Activated T-cell treated with anti-CD3 and anti-CD28 coated beads, Interleukin-2, amount 50 U/mL, for 72 hours (primary cell): ENCODE measurements around the gene ZBED2. TPM values are rescaled to one million over a fixed set of nuclear protein-coding genes. Genes with fewer than 3 reads are reported as not detected.

ENCODE experiments used
- ATAC-seq, 2 donors: fragments of 150-1000 bp; cut with Tn5 transposase; replicated peaks in 1 of 2; 2 replicates each; pipeline ENCODE4 v1.10.0; 2021; ENCODE audit warnings: moderate library complexity in 2 of 2, mild to moderate bottlenecking in 1 of 2
- DNase-seq, 2 donors: peaks; one replicate each; pipeline ENCODE4 v3.0.0; 2021 to 2022; ENCODE audit warnings: mixed read lengths in 1 of 2
- H3K27ac Mint-ChIP-seq: one replicate; pipeline ENCODE4 v1.8.0; 2022; ENCODE audit warnings: mild to moderate bottlenecking, moderate library complexity, mixed read lengths
- H3K27me3 Mint-ChIP-seq: one replicate; pipeline ENCODE4 v1.8.0; 2022; ENCODE audit warnings: low read depth, mixed read lengths
- H3K36me3 Mint-ChIP-seq, 2 donors: one replicate each; pipeline ENCODE4 v1.8.0; 2022; ENCODE audit warnings: mixed read lengths in 2 of 2, mild to moderate bottlenecking in 1 of 2; ENCODE audit not compliant: insufficient read depth in 2 of 2
- H3K4me1 Mint-ChIP-seq: one replicate; pipeline ENCODE4 v1.8.0; 2022; ENCODE audit warnings: low read depth, mixed read lengths
- H3K4me3 Mint-ChIP-seq, 2 donors: one replicate each; pipeline ENCODE4 v1.8.0; 2022; ENCODE audit warnings: mild to moderate bottlenecking in 2 of 2, mixed read lengths in 2 of 2, moderate library complexity in 2 of 2
- H3K9me3 Mint-ChIP-seq, 2 donors: one replicate each; pipeline ENCODE4 v1.8.0; 2022; ENCODE audit warnings: mixed read lengths in 2 of 2
- total RNA-seq, 2 donors: library from RNA; stranded (reverse); gene quantifications; one replicate each; pipeline ENCODE4 v1.2.3, GENCODE V29; 2022

Gene ZBED2
- total RNA-seq, 2 donors from 2014 or later: 360 to 597 TPM

- peaks cover 86% of the 10 kb centered on the region for H3K4me1 Mint-ChIP-seq
- peak overlapping the region; percentile 15 to 55 for H3K4me3 Mint-ChIP-seq
- peaks cover 33 to 65% of the 10 kb centered on the region in 2 donors for H3K36me3 Mint-ChIP-seq
- H3K27ac Mint-ChIP-seq: peak overlapping the region; percentile 74
- no peaks in the 10 kb centered on the region for H3K27me3 Mint-ChIP-seq
- peaks cover 6 to 9% of the 10 kb centered on the region in 2 donors for H3K9me3 Mint-ChIP-seq
- DNase-seq: no peak
- peak; percentile 59 to 64 for ATAC-seq
Measured at GRCh38 chr3:111582120-111582474, 13.0 kb downstream of the ZBED2 start.

- Mint-ChIP-seq H3K27me3 (no peaks in the 10 kb centered on the region), H3K4me3 (peak overlapping the region in 1 of 2 donors; percentile 55), H3K4me1 (peaks cover 86% of the 10 kb centered on the region), H3K9me3 (peaks cover 3 to 5% of the 10 kb centered on the region in 2 donors), H3K36me3 (peaks cover 32 to 62% of the 10 kb centered on the region in 2 donors), H3K27ac (peak overlapping the region; percentile 74)
- ATAC-seq (peak in 1 of 2 donors; percentile 38), DNase-seq (no peak)
Measured at GRCh38 chr3:111581403-111582119, 13.6 kb downstream of the ZBED2 start.

- ATAC-seq (no peak), DNase-seq (no peak)
- Mint-ChIP-seq H3K4me1 (peaks cover 91% of the 10 kb centered on the region), H3K27me3 (no peaks in the 10 kb centered on the region), H3K9me3 (peaks cover 0 to 2% of the 10 kb centered on the region in 2 donors), H3K36me3 (peaks cover 28 to 56% of the 10 kb centered on the region in 2 donors), H3K27ac (peak overlapping the region; percentile 94), H3K4me3 (peak overlapping the region in 1 of 2 donors; percentile 8)
Measured at GRCh38 chr3:111579495-111579894, 15.7 kb downstream of the ZBED2 start.

- Mint-ChIP-seq H3K36me3 (peaks cover 23 to 50% of the 10 kb centered on the region in 2 donors), H3K9me3 (peaks cover 0 to 2% of the 10 kb centered on the region in 2 donors)
- no peak for ATAC-seq
Measured at GRCh38 chr3:111578867-111579266, 16.3 kb downstream of the ZBED2 start.

GRCh38 chr3:111577798-111578685 lies 17.1 kb downstream of the ZBED2 start:
- Mint-ChIP-seq H3K4me3 (peak overlapping the region; percentile 23 to 41), H3K9me3 (peaks cover 0 to 2% of the 10 kb centered on the region in 2 donors)
- ATAC-seq: peak; percentile 85 to 87

More at GRCh38 chr3:111578867-111579266, 16.3 kb downstream of the ZBED2 start:
- Mint-ChIP-seq H3K4me1 (peaks cover 87% of the 10 kb centered on the region), H3K27ac (peak overlapping the region; percentile 94), H3K27me3 (no peaks in the 10 kb centered on the region), H3K4me3 (peak overlapping the region in 1 of 2 donors; percentile 41)
- no peak for DNase-seq

GRCh38 chr3:111577113-111577512 lies 18.0 kb downstream of the ZBED2 start:
- peaks cover 88% of the 10 kb centered on the region for H3K4me1 Mint-ChIP-seq
- no peak for ATAC-seq
- no peaks in the 10 kb centered on the region for H3K27me3 Mint-ChIP-seq
- no peak overlapping the region for H3K4me3 Mint-ChIP-seq
- H3K36me3 Mint-ChIP-seq: peaks cover 21 to 41% of the 10 kb centered on the region in 2 donors
- DNase-seq: no peak
- H3K9me3 Mint-ChIP-seq: no peaks in the 10 kb centered on the region
- H3K27ac Mint-ChIP-seq: peak overlapping the region; percentile 67

More at GRCh38 chr3:111577798-111578685, 17.1 kb downstream of the ZBED2 start:
- Mint-ChIP-seq H3K36me3 (peaks cover 23 to 49% of the 10 kb centered on the region in 2 donors), H3K4me1 (peaks cover 88% of the 10 kb centered on the region), H3K27ac (peak overlapping the region; percentile 94), H3K27me3 (no peaks in the 10 kb centered on the region)
- DNase-seq: peak in 1 of 2 donors; percentile 20

- DNase-seq: peak in 1 of 2 donors; percentile 53
- H3K4me3 Mint-ChIP-seq: peak overlapping the region; percentile 6 to 83
Measured at GRCh38 chr3:111571907-111572460, 23.2 kb downstream of the ZBED2 start.

GRCh38 chr3:111571282-111571681 lies 23.9 kb downstream of the ZBED2 start:
- ATAC-seq (no peak), DNase-seq (no peak)
- Mint-ChIP-seq H3K9me3 (no peaks in the 10 kb centered on the region), H3K36me3 (peaks cover 14 to 19% of the 10 kb centered on the region in 2 donors), H3K27me3 (no peaks in the 10 kb centered on the region), H3K4me1 (peaks cover 78% of the 10 kb centered on the region), H3K4me3 (peak overlapping the region in 1 of 2 donors; percentile 83), H3K27ac (peak overlapping the region; percentile 60)

More at GRCh38 chr3:111571907-111572460, 23.2 kb downstream of the ZBED2 start:
- H3K27ac Mint-ChIP-seq: peak overlapping the region; percentile 94
- H3K4me1 Mint-ChIP-seq: peaks cover 78% of the 10 kb centered on the region
- peaks cover 16 to 22% of the 10 kb centered on the region in 2 donors for H3K36me3 Mint-ChIP-seq
- H3K9me3 Mint-ChIP-seq: no peaks in the 10 kb centered on the region
- no peaks in the 10 kb centered on the region for H3K27me3 Mint-ChIP-seq
- ATAC-seq: peak; percentile 86

GRCh38 chr3:111570404-111571030 lies 24.6 kb downstream of the ZBED2 start:
- peaks cover 14 to 17% of the 10 kb centered on the region in 2 donors for H3K36me3 Mint-ChIP-seq
- no peak overlapping the region for H3K4me3 Mint-ChIP-seq
- peak in 1 of 2 donors; percentile 25 for ATAC-seq
- H3K9me3 Mint-ChIP-seq: no peaks in the 10 kb centered on the region
- H3K27ac Mint-ChIP-seq: peak overlapping the region; percentile 57
- peaks cover 79% of the 10 kb centered on the region for H3K4me1 Mint-ChIP-seq
- DNase-seq: no peak
- H3K27me3 Mint-ChIP-seq: no peaks in the 10 kb centered on the region

- peaks cover 13 to 16% of the 10 kb centered on the region in 2 donors for H3K36me3 Mint-ChIP-seq
- ATAC-seq (no peak), DNase-seq (no peak)
- H3K27me3 Mint-ChIP-seq: no peaks in the 10 kb centered on the region
- H3K9me3 Mint-ChIP-seq: no peaks in the 10 kb centered on the region
- H3K4me3 Mint-ChIP-seq: no peak overlapping the region
- no peak overlapping the region for H3K27ac Mint-ChIP-seq
- peaks cover 86% of the 10 kb centered on the region for H3K4me1 Mint-ChIP-seq
Measured at GRCh38 chr3:111568911-111569310, 26.2 kb downstream of the ZBED2 start.

- Mint-ChIP-seq H3K9me3 (no peaks in the 10 kb centered on the region), H3K36me3 (peaks cover 12 to 16% of the 10 kb centered on the region in 2 donors), H3K27me3 (no peaks in the 10 kb centered on the region), H3K4me1 (peaks cover 87% of the 10 kb centered on the region), H3K27ac (no peak overlapping the region), H3K4me3 (no peak overlapping the region)
- DNase-seq (no peak), ATAC-seq (no peak)
Measured at GRCh38 chr3:111568355-111568754, 26.8 kb downstream of the ZBED2 start.

- peak overlapping the region in 1 of 2 donors; percentile 77 for H3K4me3 Mint-ChIP-seq
- peaks cover 13 to 25% of the 10 kb centered on the region in 2 donors for H3K36me3 Mint-ChIP-seq
- no peaks in the 10 kb centered on the region for H3K9me3 Mint-ChIP-seq
- DNase-seq (no peak), ATAC-seq (no peak)
- peak overlapping the region; percentile 29 for H3K27ac Mint-ChIP-seq
- H3K4me1 Mint-ChIP-seq: peaks cover 87% of the 10 kb centered on the region
- no peaks in the 10 kb centered on the region for H3K27me3 Mint-ChIP-seq
Measured at GRCh38 chr3:111566844-111567243, 28.3 kb downstream of the ZBED2 start.
